BE2C (cell line): ENCODE results near the gene ECE1.
A peak's percentile ranks its signal among the peaks of the same experiment; 100 is the strongest.

Source experiments
- DNase-seq: peaks from one replicate; pipeline ENCODE4 v3.0.0-alpha.2; 2020
- H3K27me3 ChIP-seq: fragments of 250-450 bp; sonication (Bioruptor Pico); 2 replicates; pipeline ENCODE4 v1.5.1; 2020; ENCODE audit warnings: mild to moderate bottlenecking
- H3K36me3 ChIP-seq: fragments of 250-450 bp; sonication (Bioruptor Pico); 2 replicates; pipeline ENCODE4 v1.5.1; 2020; ENCODE audit warnings: mild to moderate bottlenecking
- H3K4me1 ChIP-seq: fragments of 250-450 bp; sonication (Bioruptor Pico); 2 replicates; pipeline ENCODE4 v1.5.1; 2020
- H3K4me3 ChIP-seq: 2 replicates; pipeline ENCODE4 v1.5.1; 2011; ENCODE audit warnings: low read depth, low read length
- H3K9me3 ChIP-seq: fragments of 250-450 bp; sonication (Bioruptor Pico); 2 replicates; pipeline ENCODE4 v1.5.1; 2020
- CTCF ChIP-seq: IDR thresholded peaks from 2 replicates; pipeline ENCODE4 v1.5.1; 2012; ENCODE audit warnings: mild to moderate bottlenecking, low read depth, low read length

Gene ECE1

GRCh38 chr1:21321963-21322680 is 31.9 kb upstream of the ECE1 start:
- DNase-seq, result no peak
- no peak overlapping the region for H3K4me3 ChIP-seq
- 0 out of 2 replicates have a peak, but pooled peaks have one; percentile 4 for TF ChIP-seq CTCF
- H3K27me3 ChIP-seq, result no peaks in the 10 kb centered on the region
- H3K9me3 ChIP-seq, result no peaks in the 10 kb centered on the region
- peaks cover 71% of the 10 kb centered on the region for H3K4me1 ChIP-seq
- no peaks in the 10 kb centered on the region for H3K36me3 ChIP-seq

GRCh38 chr1:21320410-21321108 is 30.3 kb upstream of the ECE1 start:
- no peak for DNase-seq
- TF ChIP-seq CTCF, result no peak
- no peak overlapping the region for H3K4me3 ChIP-seq
- peaks cover 66% of the 10 kb centered on the region for H3K4me1 ChIP-seq
- no peaks in the 10 kb centered on the region for H3K36me3 ChIP-seq
- H3K27me3 ChIP-seq, result no peaks in the 10 kb centered on the region
- no peaks in the 10 kb centered on the region for H3K9me3 ChIP-seq

- Histone ChIP-seq H3K4me3 (no peak overlapping the region), H3K36me3 (no peaks in the 10 kb centered on the region), H3K4me1 (peaks cover 62% of the 10 kb centered on the region), H3K27me3 (no peaks in the 10 kb centered on the region), H3K9me3 (no peaks in the 10 kb centered on the region)
- no peak for TF ChIP-seq CTCF
- peak; percentile 33 for DNase-seq
These were observed 29.5 kb upstream of the ECE1 start for GRCh38 chr1:21319447-21320407.

GRCh38 chr1:21318714-21319159 is 28.5 kb upstream of the ECE1 start:
- Histone ChIP-seq H3K9me3 (no peaks in the 10 kb centered on the region), H3K4me3 (no peak overlapping the region), H3K36me3 (no peaks in the 10 kb centered on the region), H3K27me3 (no peaks in the 10 kb centered on the region), H3K4me1 (peaks cover 65% of the 10 kb centered on the region)
- TF ChIP-seq CTCF, result no peak
- peak; percentile 92 for DNase-seq

GRCh38 chr1:21318057-21318713 is 27.9 kb upstream of the ECE1 start:
- Histone ChIP-seq H3K36me3 (no peaks in the 10 kb centered on the region), H3K27me3 (no peaks in the 10 kb centered on the region), H3K4me3 (no peak overlapping the region), H3K4me1 (peaks cover 68% of the 10 kb centered on the region), H3K9me3 (no peaks in the 10 kb centered on the region)
- no peak for DNase-seq
- TF ChIP-seq CTCF, result no peak
